ENCODE measurements around the gene MBD6.
A peak's percentile ranks its signal among the peaks of the same experiment; 100 is the strongest.

Gene MBD6

GRCh38 chr12:57546438-57547287 is 24.0 kb downstream of the MBD6 start, which contains the start of gene DCTN2:
TSS of gene DCTN2 (minus strand) at chr12:57547192. CDS start at chr12:57547063, 129 bp downstream.
- peak; percentile 80 for DNase-seq (ENCODE audit: low read depth, low spot score)
- POLR2A ChIA-PET: interaction anchor here (0.7 to 2.2 kb wide), 5 partner anchors 12 to 81 kb away, joined by 3 to 12 read pairs (median 4); partner anchors contain the start of gene DDIT3
- peak within 1 kb of the TSS; percentile 89 for H3K4me3 ChIP-seq (ENCODE audit: low read depth, low read length)
- CTCF ChIA-PET: interaction anchor here (0.7 to 2.0 kb wide), 5 partner anchors 11 to 1729 kb away, joined by 3 to 11 read pairs (median 3); no protein-coding TSS in a partner anchor
- TF ChIP-seq, protein P1, sequence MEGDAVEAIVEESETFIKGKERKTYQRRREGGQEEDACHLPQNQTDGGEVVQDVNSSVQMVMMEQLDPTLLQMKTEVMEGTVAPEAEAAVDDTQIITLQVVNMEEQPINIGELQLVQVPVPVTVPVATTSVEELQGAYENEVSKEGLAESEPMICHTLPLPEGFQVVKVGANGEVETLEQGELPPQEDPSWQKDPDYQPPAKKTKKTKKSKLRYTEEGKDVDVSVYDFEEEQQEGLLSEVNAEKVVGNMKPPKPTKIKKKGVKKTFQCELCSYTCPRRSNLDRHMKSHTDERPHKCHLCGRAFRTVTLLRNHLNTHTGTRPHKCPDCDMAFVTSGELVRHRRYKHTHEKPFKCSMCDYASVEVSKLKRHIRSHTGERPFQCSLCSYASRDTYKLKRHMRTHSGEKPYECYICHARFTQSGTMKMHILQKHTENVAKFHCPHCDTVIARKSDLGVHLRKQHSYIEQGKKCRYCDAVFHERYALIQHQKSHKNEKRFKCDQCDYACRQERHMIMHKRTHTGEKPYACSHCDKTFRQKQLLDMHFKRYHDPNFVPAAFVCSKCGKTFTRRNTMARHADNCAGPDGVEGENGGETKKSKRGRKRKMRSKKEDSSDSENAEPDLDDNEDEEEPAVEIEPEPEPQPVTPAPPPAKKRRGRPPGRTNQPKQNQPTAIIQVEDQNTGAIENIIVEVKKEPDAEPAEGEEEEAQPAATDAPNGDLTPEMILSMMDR (IDR thresholded peaks at IDR 0.05; ENCODE audit: insufficient read depth, low read length, missing control alignments): no peak

DNA sequence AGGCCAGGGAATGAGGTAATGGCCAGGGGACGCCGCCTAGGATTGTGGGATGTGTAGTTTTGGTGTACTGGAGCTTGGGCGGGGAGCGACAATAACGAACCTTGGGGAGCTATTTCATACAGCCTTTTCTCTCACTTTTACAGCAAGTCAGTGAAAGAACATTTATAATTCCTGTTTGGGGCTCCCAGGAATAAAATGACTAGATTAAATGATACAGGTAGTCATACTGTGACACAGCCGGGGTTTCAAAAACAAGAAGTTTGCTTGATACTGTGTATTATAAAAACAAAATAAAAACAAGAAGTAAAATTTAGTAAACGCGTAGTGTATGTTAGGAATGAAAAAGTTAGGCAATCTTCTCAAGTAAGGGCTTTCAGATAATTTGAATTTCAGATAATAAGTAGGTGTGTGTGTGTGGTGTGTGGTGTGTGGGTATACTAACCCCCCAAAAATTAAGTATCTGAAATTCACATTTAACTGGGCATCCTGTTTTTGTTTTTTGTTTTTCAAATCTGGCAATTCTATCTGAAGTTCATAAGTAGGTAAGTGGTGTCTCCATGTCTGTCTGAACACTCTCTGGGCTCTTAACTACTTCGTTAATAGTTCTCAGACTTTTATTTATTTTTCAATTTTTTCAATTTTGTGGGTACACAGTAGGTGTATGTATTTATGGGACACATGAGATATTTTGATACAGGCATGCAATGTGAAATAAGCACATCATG is 24.8 kb downstream of the MBD6 start:
- TF ChIP-seq, protein P1 (IDR thresholded peaks at IDR 0.05; ENCODE audit: insufficient read depth, low read length, missing control alignments): no peak
- ChIA-PET POLR2A (interaction anchor here (0.6 to 2.2 kb wide), 5 partner anchors 9 to 28 kb away, joined by 3 to 12 read pairs (median 4); partner anchors contain the start of gene DDIT3), CTCF (interaction anchor here (1.6 to 2.0 kb wide), 3 partner anchors 12 to 36 kb away, joined by 3 to 11 read pairs (median 11); no protein-coding TSS in a partner anchor)
- H3K4me3 ChIP-seq (ENCODE audit: low read depth, low read length): peak overlapping the region; percentile 25
- no peak for DNase-seq (ENCODE audit: low read depth, low spot score)

- H3K4me3 ChIP-seq (ENCODE audit: low read depth, low read length): no peak overlapping the region
- TF ChIP-seq, protein P1 (IDR thresholded peaks at IDR 0.05; ENCODE audit: insufficient read depth, low read length, missing control alignments): no peak
- CTCF ChIA-PET: no interaction called here
- POLR2A ChIA-PET: no interaction called here
- DNase-seq (ENCODE audit: low read depth, low spot score): no peak
Measured at GRCh38 chr12:57548013-57548315, 25.3 kb downstream of the MBD6 start.

- H3K4me3 ChIP-seq (ENCODE audit: low read depth, low read length): no peak overlapping the region
- DNase-seq (ENCODE audit: low read depth, low spot score): no peak
- POLR2A ChIA-PET: no interaction called here
- TF ChIP-seq, protein P1 (IDR thresholded peaks at IDR 0.05; ENCODE audit: insufficient read depth, low read length, missing control alignments): no peak
- CTCF ChIA-PET: no interaction called here
Measured at GRCh38 chr12:57548488-57548887, 25.9 kb downstream of the MBD6 start.

- H3K4me3 ChIP-seq (ENCODE audit: low read depth, low read length): peak overlapping the region; percentile 62
- DNase-seq (ENCODE audit: low read depth, low spot score): no peak
- ChIA-PET POLR2A (no interaction called here), CTCF (interaction anchor here (1.0 kb wide), 1 partner anchor 34 kb away, joined by 4 read pairs; no protein-coding TSS in a partner anchor)
- TF ChIP-seq, protein P1 (IDR thresholded peaks at IDR 0.05; ENCODE audit: insufficient read depth, low read length, missing control alignments): no peak
Measured at GRCh38 chr12:57549203-57549908, 26.7 kb downstream of the MBD6 start.

Measured in AG04449 (cell line).